Heart right ventricle (tissue), 16 donors: ENCODE measurements around the gene ST3GAL4. TPM values are rescaled to one million over a fixed set of nuclear protein-coding genes. Genes with fewer than 3 reads are reported as not detected.
A peak's percentile ranks its signal among the peaks of the same experiment; 100 is the strongest.

Source experiments
- ATAC-seq, 8 donors: fragments of 200-7000 bp; cut with Tn5 transposase; one replicate each; pipeline ENCODE4 v1.9.1; 2020; ENCODE audit warnings: mild to moderate bottlenecking in 8 of 8, moderate library complexity in 8 of 8, moderate number of reproducible peaks in 1 of 8
- DNase-seq, 2 donors: peaks; one replicate each; pipeline ENCODE4 v3.0.0-alpha.2; 2020
- H3K27ac ChIP-seq, 10 donors: fragments of 200-600 bp; sonication (generic) in 2 of 10; one replicate each; pipeline versions ENCODE4 v1.5.0 to v1.8.0; 2020 to 2022; ENCODE audit warnings: mild to moderate bottlenecking in 3 of 10
- H3K27me3 ChIP-seq, 7 donors: fragments of 200-600 bp; one replicate each; pipeline ENCODE4 v1.8.0; 2021 to 2022; ENCODE audit warnings: mild to moderate bottlenecking in 2 of 7
- H3K36me3 ChIP-seq, 9 donors: fragments of 200-600 bp; sonication (generic) in 1 of 9; one replicate each; pipeline versions ENCODE4 v1.5.0 to v1.8.0; 2020 to 2022; ENCODE audit warnings: mild to moderate bottlenecking in 2 of 9
- H3K4me1 ChIP-seq, 9 donors: fragments of 200-600 bp; sonication (generic) in 1 of 9; one replicate each; pipeline versions ENCODE4 v1.5.0 to v1.8.0; 2020 to 2022; ENCODE audit warnings: mild to moderate bottlenecking in 4 of 9
- H3K4me3 ChIP-seq, 10 donors: fragments of 200-600 bp; sonication (generic) in 2 of 10; one replicate each; pipeline versions ENCODE4 v1.5.0 to v1.8.0; 2020 to 2022; ENCODE audit warnings: mild to moderate bottlenecking in 7 of 10, moderate library complexity in 2 of 10
- H3K9me3 ChIP-seq, 11 donors: fragments of 200-600 bp in 10 of 11; sonication (generic) in 2 of 11; one replicate each; pipeline versions ENCODE4 v1.5.0 to v1.8.0; 2013 to 2022; ENCODE audit warnings: mild to moderate bottlenecking in 2 of 11, control low read depth in 1 of 11, moderate library complexity in 1 of 11
- WGBS, 2 donors: extraction: QIAGEN DNeasy Blood & Tissue Kit; methylation state at CpG; one replicate each; pipeline ENCODE4 v1.1.7; 2013; ENCODE audit warnings: inconsistent platforms in 1 of 2; 5-methylcytosine and 5-hydroxymethylcytosine counted together
- intact Hi-C, 10 donors: fragments of 100-400 bp; cut with DNase I; formaldehyde crosslinking; loops; one replicate each; pipeline versions ENCODE4 v1.11.1 to v1.14.2; 2022
- polyA plus RNA-seq, 2 donors: library from polyadenylated mRNA; stranded (reverse); fragments of 200-250 nt; gene quantifications; one replicate each; pipeline ENCODE4 v1.2.3, GENCODE V29; 2013
- total RNA-seq, 10 donors: library from RNA; stranded (reverse); fragmentation: NEBNext Ultra II Directional in 3 of 10; extraction: Animal tissue kit (Norgen Biotek cat#: 25700) in 3 of 10; gene quantifications; one replicate each; pipeline versions ENCODE4 v1.2.1 to v1.2.4, GENCODE V29; 2021 to 2023
- TF ChIP-seq, protein P1 (sequence below), 9 donors: fragments of 200-600 bp; sonication (generic) in 2 of 9; IDR thresholded peaks; one replicate each; pipeline versions ENCODE4 v1.5.0 to v1.8.0; 2021 to 2022; ENCODE audit warnings: antibody characterized with exemption in 9 of 9, mild to moderate bottlenecking in 5 of 9, moderate library complexity in 1 of 9
- donor health status: Arrhythmogenic right ventricular cardiomyopathy.
- donor health status: ischemic (EF 13 %, LVEDD 7.1; RV severe dilation, severe dysfunction).
- donor health status: healthy with polysubstance abuse.
- donor health status: DM: no; HTN: yes; CAD: no.
- donor health status: DM: no; HTN: no; CAD: no.
- donor health status: ischemic (EF 25% LVEDD 6.9; RV normal size, moderate dysfunction).
- donor health status: ischemic (EF 25% LVEDD 5.7; RV mildly dilated, moderate dysfunction).
- donor health status: healthy.
- donor health status: DM: yes; HTN: yes; CAD: no.
- donor health status: Ischemic cardiomyopathy.
- donor health status: ischemic (EF 35%, LVEDD 5.7; RV mildly dilated, moderate dysfunction).
- donor health status: nonischemic (EF 11% LVEDD 7.7; RV severe dilation, severe dysfunction).
- donor health status: DM: yes; HTN: yes; CAD: no.
- donor health status: PGD.
- donor health status: ischemic (EF 29% LVEDD 5.4; RV normal size, mild dysfunction).
- donor health status: nonischemic (EF 23%, LVEDD 6.1; RV moderate dilation, normal function).

Gene ST3GAL4
- total and polyA plus RNA-seq, 12 donors, result 24.8 to 98.2 (median 44.8) TPM

DNA sequence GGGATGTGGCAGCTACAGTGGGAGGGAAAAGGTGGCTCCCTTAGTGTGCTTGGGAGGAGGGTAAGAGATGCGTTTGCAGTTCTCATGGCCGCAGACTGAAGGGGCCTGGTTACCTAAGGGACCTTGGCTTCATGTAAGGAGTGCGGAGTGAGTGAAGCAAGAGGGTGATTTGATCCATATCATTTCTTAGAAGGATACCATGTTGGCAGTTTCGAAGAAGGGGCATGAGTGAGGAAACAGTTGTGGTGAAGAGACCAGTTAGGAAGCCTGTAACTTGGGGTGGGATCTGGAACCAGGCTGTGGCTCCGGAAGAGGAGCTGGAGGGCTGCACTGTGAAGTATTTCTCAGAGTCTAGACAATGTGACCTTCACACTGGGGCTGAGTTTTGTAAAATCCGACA is 45.0 kb downstream of the ST3GAL4 start:
- WGBS, 2 donors, result 94 to 95% methylated on average over 6 of the region's 6 CpGs
- Histone ChIP-seq H3K27ac (no peak overlapping the region), H3K4me3 (no peak overlapping the region), H3K9me3 (peaks cover 0 to 7% (median 0%) of the 10 kb centered on the region in 11 donors), H3K4me1 (peaks cover 0 to 34% (median 24%) of the 10 kb centered on the region in 9 donors), H3K36me3 (peaks cover 0 to 4% (median 0%) of the 10 kb centered on the region in 9 donors), H3K27me3 (no peaks in the 10 kb centered on the region)
- ATAC-seq, result no peak
- TF ChIP-seq, protein P1, sequence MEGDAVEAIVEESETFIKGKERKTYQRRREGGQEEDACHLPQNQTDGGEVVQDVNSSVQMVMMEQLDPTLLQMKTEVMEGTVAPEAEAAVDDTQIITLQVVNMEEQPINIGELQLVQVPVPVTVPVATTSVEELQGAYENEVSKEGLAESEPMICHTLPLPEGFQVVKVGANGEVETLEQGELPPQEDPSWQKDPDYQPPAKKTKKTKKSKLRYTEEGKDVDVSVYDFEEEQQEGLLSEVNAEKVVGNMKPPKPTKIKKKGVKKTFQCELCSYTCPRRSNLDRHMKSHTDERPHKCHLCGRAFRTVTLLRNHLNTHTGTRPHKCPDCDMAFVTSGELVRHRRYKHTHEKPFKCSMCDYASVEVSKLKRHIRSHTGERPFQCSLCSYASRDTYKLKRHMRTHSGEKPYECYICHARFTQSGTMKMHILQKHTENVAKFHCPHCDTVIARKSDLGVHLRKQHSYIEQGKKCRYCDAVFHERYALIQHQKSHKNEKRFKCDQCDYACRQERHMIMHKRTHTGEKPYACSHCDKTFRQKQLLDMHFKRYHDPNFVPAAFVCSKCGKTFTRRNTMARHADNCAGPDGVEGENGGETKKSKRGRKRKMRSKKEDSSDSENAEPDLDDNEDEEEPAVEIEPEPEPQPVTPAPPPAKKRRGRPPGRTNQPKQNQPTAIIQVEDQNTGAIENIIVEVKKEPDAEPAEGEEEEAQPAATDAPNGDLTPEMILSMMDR (IDR thresholded peaks at IDR 0.05), result no peak
- DNase-seq, result no peak
- intact Hi-C loops, result no loop called here

DNA sequence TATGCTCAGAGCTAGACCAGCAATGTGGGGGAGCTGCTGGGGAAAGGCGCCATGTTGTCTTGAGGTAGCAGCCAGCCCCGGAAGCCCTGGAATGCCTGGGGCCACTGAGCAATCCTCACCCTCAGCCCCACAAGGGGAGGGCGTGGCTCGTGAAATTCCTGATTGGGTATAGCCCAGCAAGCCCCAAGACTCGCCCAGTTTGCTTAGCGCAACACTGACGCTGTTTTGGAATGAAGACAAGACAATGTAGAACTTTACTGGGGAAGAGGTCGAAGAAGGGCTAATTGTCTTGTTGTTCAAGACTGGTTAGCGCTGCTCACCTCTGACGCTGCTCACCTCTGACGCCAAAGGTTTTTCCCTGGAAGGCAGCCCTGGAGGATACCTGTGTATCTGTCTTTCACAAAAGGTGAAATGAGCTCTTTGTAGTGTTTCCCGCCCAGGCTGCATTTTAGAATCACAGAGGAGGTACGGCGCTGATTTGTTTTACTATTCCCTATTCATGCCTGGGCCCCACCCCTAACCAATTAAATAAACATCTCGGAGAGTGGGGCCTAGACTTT is 47.6 kb downstream of the ST3GAL4 start:
- 85 to 95% methylated on average over 15 of the region's 15 CpGs for WGBS, 2 donors
- peaks cover 0 to 21% (median 6%) of the 10 kb centered on the region in 9 donors for H3K36me3 ChIP-seq

DNA sequence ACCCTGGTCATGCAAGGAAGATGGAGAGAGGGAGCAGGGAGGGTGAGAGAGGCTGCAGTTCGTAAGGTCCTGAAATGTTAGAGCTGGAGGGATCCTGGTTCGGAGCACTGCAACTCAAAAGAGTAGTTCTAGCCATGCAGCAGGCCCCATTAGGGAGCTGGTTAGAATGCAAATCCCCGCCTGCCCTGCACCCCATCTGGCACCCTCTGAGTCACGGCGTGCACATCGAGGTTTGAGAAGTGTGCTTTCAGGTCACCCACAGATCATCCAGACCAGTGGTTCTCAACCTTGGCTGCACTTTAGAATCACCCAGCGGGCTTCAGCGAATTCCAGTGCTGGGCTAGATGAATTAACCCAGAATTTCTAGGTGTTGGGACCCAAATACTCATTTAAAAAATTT is 48.2 kb downstream of the ST3GAL4 start:
- Histone ChIP-seq H3K4me1 (peaks cover 0 to 39% (median 22%) of the 10 kb centered on the region in 9 donors), H3K36me3 (peaks cover 0 to 26% (median 6%) of the 10 kb centered on the region in 9 donors), H3K4me3 (no peak overlapping the region), H3K27me3 (no peaks in the 10 kb centered on the region), H3K27ac (no peak overlapping the region), H3K9me3 (peaks cover 0 to 7% (median 0%) of the 10 kb centered on the region in 11 donors)
- 76% methylated on average over 8 of the region's 8 CpGs for WGBS, 2 donors
- intact Hi-C loops, result no loop called here
- TF ChIP-seq, protein P1 (IDR thresholded peaks at IDR 0.05), result no peak
- DNase-seq (no peak), ATAC-seq (peak in 2 of 8 donors; percentile 31 to 45)

More for the DNA sequence above, 47.6 kb downstream of the ST3GAL4 start:
- Histone ChIP-seq H3K9me3 (peaks cover 0 to 7% (median 0%) of the 10 kb centered on the region in 11 donors), H3K27me3 (no peaks in the 10 kb centered on the region), H3K4me3 (no peak overlapping the region), H3K27ac (no peak overlapping the region), H3K4me1 (peaks cover 0 to 39% (median 22%) of the 10 kb centered on the region in 9 donors)
- intact Hi-C loops, result no loop called here
- TF ChIP-seq, protein P1 (IDR thresholded peaks at IDR 0.05), result no peak
- DNase-seq (no peak), ATAC-seq (peak in 1 of 8 donors; percentile 26)

DNA sequence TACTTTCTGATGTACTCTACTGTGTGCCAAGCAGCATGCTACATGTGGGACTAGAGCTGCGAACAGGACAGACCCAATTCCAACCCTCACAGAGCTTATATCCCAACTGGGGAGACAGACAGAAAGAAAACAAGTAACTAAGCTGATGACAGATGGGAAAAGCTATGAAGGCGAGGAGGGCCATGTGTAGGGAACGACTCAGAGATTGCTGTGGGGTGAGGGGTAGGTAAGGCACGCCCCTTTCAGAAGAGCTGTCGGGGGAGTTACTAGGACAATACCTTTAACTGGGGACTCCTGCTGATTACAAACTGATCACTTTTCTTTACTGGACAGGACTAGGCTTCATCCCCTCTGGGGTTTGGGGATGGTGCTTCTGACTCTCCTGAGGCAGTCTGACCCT is 48.9 kb downstream of the ST3GAL4 start:
- Histone ChIP-seq H3K27ac (peak overlapping the region in 1 of 10 donors; percentile 1), H3K36me3 (peaks cover 0 to 33% (median 10%) of the 10 kb centered on the region in 9 donors), H3K4me3 (no peak overlapping the region), H3K9me3 (peaks cover 0 to 7% (median 0%) of the 10 kb centered on the region in 11 donors), H3K27me3 (no peaks in the 10 kb centered on the region), H3K4me1 (peaks cover 0 to 39% (median 22%) of the 10 kb centered on the region in 9 donors)
- TF ChIP-seq, protein P1 (IDR thresholded peaks at IDR 0.05), result no peak
- intact Hi-C loops, result no loop called here
- DNase-seq (no peak), ATAC-seq (peak in 1 of 8 donors; percentile 22)
- 62 to 78% methylated on average over 5 of the region's 5 CpGs for WGBS, 2 donors
